Measurements from ENCODE around the gene ATP11A.

Gene ATP11A

GRCh38 chr13:112908342-112908741 lies 218.5 kb downstream of the ATP11A start (continued):
- TF ChIP-seq PRDM6 (tag by site-specific recombination; IDR thresholded peaks at IDR 0.05) (no peak), HOXC10 (CRISPR knock-in tag; IDR thresholded peaks at IDR 0.05) (no peak), KLF1 (tag by site-specific recombination; IDR thresholded peaks at IDR 0.05) (no peak), ZNF138 (tag by site-specific recombination; IDR thresholded peaks at IDR 0.05; ENCODE audit: borderline replicate concordance) (no peak), ZNF26 (tag by site-specific recombination; IDR thresholded peaks at IDR 0.05) (no peak), ELK4 (IDR thresholded peaks at IDR 0.05; ENCODE audit: borderline replicate concordance, low read depth, low read length) (no peak)

GRCh38 chr13:112910016-112910415 lies 220.2 kb downstream of the ATP11A start:
- POLR2A ChIA-PET = no interaction called here
- Histone ChIP-seq H3K9me3 (ENCODE audit: control insufficient read depth, insufficient read depth, low read depth, low read length) (no peaks in the 10 kb centered on the region), H3K4me3 (ENCODE audit: low read depth, low read length) (no peak overlapping the region), H3K4me1 (ENCODE audit: control insufficient read depth, insufficient read depth, low read length) (no peaks in the 10 kb centered on the region), H3K27ac (ENCODE audit: extremely low read depth, low read depth, low read length) (no peak overlapping the region), H3K36me3 (ENCODE audit: control insufficient read depth in 2 of 2, insufficient read depth in 1 of 2, low read length in 2 of 2) (peaks cover 0 to 11% of the 10 kb centered on the region in 2 experiments; a peak in 2 of 3 replicates)
- CTCF ChIA-PET = interaction anchor here (0.6 kb wide), 1 partner anchor 9 kb away, joined by 3 read pairs; no protein-coding TSS in a partner anchor
- TF ChIP-seq HOXD13 (CRISPR knock-in tag; IDR thresholded peaks at IDR 0.05; ENCODE audit: borderline replicate concordance) = no peak
- no peak for TF ChIP-seq ZSCAN5A (tag by site-specific recombination; IDR thresholded peaks at IDR 0.05)
- no peak for TF ChIP-seq ZIC2 (tag by site-specific recombination; IDR thresholded peaks at IDR 0.05)
- no peak for TF ChIP-seq ZNF18 (tag by site-specific recombination; IDR thresholded peaks at IDR 0.05)
- no peak for TF ChIP-seq ZNF747 (tag by site-specific recombination; IDR thresholded peaks at IDR 0.05)
- TF ChIP-seq ZNF184 (tag by site-specific recombination; IDR thresholded peaks at IDR 0.05) = no peak
- no peak for TF ChIP-seq KLF10 (tag by site-specific recombination; IDR thresholded peaks at IDR 0.05)
- TF ChIP-seq ZNF645 (tag by site-specific recombination; IDR thresholded peaks at IDR 0.05) = no peak
- no peak for TF ChIP-seq ZNF843 (tag by site-specific recombination; IDR thresholded peaks at IDR 0.05)
- no peak for TF ChIP-seq TSHZ1 (tag by site-specific recombination; IDR thresholded peaks at IDR 0.05; ENCODE audit: borderline replicate concordance)
- no peak for TF ChIP-seq ZNF791 (tag by site-specific recombination; IDR thresholded peaks at IDR 0.05)
- no peak for TF ChIP-seq GLI4 (tag by site-specific recombination; IDR thresholded peaks at IDR 0.05)
- TF ChIP-seq ZNF596 (tag by site-specific recombination; IDR thresholded peaks at IDR 0.05) = no peak
- TF ChIP-seq ZNF585B (tag by site-specific recombination; IDR thresholded peaks at IDR 0.05) = no peak
- TF ChIP-seq KLF17 (tag by site-specific recombination; IDR thresholded peaks at IDR 0.05) = no peak
- no peak for TF ChIP-seq MEIS1 (CRISPR knock-in tag; IDR thresholded peaks at IDR 0.05; ENCODE audit: borderline replicate concordance)
- TF ChIP-seq ZNF239 (tag by site-specific recombination; IDR thresholded peaks at IDR 0.05) = no peak
- TF ChIP-seq ZNF837 (tag by site-specific recombination; IDR thresholded peaks at IDR 0.05) = no peak
- no peak for TF ChIP-seq ZNF768 (tag by site-specific recombination; IDR thresholded peaks at IDR 0.05)

All from HEK293 (cell line).